Type B pancreatic cell (in vitro differentiated cells): ENCODE results near the gene CFAP299. TPM values are rescaled to one million over a fixed set of nuclear protein-coding genes. Genes with fewer than 3 reads are reported as not detected.

Experiments
- DNase-seq: peaks from one replicate; pipeline ENCODE4 v3.0.0; 2021; ENCODE audit warnings: mixed read lengths; ENCODE audit not compliant: unreplicated experiment; ENCODE audit errors: extremely low spot score
- H3K27ac Mint-ChIP-seq: 2 replicates; pipeline ENCODE4 v1.8.0; 2021; ENCODE audit warnings: mild to moderate bottlenecking, mixed read lengths
- H3K27me3 Mint-ChIP-seq: 2 replicates; pipeline ENCODE4 v1.8.0; 2021; ENCODE audit warnings: mixed read lengths
- H3K36me3 Mint-ChIP-seq: 2 replicates; pipeline ENCODE4 v1.8.0; 2021; ENCODE audit warnings: mixed read lengths
- H3K4me1 Mint-ChIP-seq: one replicate; pipeline ENCODE4 v1.8.0; 2021; ENCODE audit warnings: mixed read lengths; ENCODE audit not compliant: unreplicated experiment
- H3K4me3 Mint-ChIP-seq: 2 replicates; pipeline ENCODE4 v1.8.0; 2021; ENCODE audit warnings: mild to moderate bottlenecking, mixed read lengths
- H3K9me3 Mint-ChIP-seq: 2 replicates; pipeline ENCODE4 v1.8.0; 2021; ENCODE audit warnings: mixed read lengths
- total RNA-seq: library from RNA; stranded (reverse); gene quantifications from 2 replicates; pipeline ENCODE4 v1.2.1, GENCODE V29; 2021; ENCODE audit warnings: low replicate concordance
- TF ChIP-seq, protein P1 (sequence below): fragments of 200-600 bp; sonication (generic); conservative IDR thresholded peaks from 2 replicates; pipeline ENCODE4 v1.5.0; 2021; ENCODE audit warnings: antibody characterized with exemption, mild to moderate bottlenecking

CFAP299 gene
- total RNA-seq, 1 donor from 2014 or later: 1.1 TPM

DNA sequence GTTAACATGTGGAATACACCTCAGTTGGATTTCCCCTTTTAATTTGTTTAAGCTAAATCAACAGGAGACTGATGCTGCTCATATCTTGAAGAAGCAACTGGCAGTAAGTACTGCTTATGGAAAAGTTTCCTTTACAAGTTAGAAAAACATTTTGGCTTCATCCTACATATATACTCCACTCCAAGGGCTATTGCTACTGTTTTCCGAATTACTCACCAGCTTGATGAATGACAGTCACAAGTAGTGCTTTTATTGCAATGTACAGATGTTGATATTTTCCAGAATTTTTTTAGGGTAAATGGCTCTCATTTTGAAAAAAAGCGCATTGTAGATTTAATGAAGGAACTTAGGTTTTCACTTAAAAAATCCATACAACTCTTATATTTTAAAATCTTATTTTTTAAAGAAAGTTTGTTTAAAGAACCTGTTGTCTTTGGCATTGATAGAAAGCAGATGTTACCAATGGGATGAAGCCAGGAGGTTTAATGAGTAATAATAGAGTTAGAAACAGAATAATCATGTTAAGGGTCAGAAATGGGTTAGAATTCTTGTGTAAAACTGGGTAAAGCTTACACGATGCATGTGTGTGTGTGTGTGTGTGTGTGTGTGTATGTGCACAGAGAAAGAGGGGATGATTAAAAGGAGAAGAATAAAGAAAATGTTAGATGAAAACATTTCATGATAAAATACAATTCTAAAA is 272.9 kb downstream of the CFAP299 start:
- no peaks in the 10 kb centered on the region for H3K9me3 Mint-ChIP-seq
- H3K4me3 Mint-ChIP-seq: no peak overlapping the region
- peaks cover 5% of the 10 kb centered on the region for H3K4me1 Mint-ChIP-seq
- DNase-seq: no peak
- H3K27ac Mint-ChIP-seq: no peak overlapping the region
- no peaks in the 10 kb centered on the region for H3K36me3 Mint-ChIP-seq
- peaks cover 25% of the 10 kb centered on the region for H3K27me3 Mint-ChIP-seq
- TF ChIP-seq, protein P1, sequence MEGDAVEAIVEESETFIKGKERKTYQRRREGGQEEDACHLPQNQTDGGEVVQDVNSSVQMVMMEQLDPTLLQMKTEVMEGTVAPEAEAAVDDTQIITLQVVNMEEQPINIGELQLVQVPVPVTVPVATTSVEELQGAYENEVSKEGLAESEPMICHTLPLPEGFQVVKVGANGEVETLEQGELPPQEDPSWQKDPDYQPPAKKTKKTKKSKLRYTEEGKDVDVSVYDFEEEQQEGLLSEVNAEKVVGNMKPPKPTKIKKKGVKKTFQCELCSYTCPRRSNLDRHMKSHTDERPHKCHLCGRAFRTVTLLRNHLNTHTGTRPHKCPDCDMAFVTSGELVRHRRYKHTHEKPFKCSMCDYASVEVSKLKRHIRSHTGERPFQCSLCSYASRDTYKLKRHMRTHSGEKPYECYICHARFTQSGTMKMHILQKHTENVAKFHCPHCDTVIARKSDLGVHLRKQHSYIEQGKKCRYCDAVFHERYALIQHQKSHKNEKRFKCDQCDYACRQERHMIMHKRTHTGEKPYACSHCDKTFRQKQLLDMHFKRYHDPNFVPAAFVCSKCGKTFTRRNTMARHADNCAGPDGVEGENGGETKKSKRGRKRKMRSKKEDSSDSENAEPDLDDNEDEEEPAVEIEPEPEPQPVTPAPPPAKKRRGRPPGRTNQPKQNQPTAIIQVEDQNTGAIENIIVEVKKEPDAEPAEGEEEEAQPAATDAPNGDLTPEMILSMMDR: no peak

DNA sequence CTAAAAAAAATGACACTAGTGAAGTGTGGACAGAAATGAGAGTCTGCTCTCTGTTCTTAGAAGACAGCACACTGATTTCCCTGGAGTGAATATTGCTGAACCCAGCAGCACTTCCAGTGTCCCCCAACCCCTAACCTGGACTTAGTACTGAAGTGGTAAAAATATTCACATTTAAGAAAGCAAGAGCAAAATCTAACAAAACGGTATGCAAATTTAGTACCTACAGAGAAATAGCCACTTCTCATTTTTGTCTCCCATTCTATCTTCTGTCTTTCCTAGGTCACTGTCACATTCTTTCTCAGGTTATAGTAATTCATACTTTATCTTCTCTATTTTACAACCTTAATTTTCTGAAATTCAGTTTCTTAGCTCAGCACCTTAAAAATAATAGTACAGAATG is 274.7 kb downstream of the CFAP299 start:
- TF ChIP-seq, protein P1: no peak
- Mint-ChIP-seq H3K27ac (no peak overlapping the region), H3K27me3 (peaks cover 34% of the 10 kb centered on the region), H3K4me1 (peaks cover 5% of the 10 kb centered on the region), H3K4me3 (no peak overlapping the region), H3K36me3 (no peaks in the 10 kb centered on the region), H3K9me3 (no peaks in the 10 kb centered on the region)
- DNase-seq: no peak

DNA sequence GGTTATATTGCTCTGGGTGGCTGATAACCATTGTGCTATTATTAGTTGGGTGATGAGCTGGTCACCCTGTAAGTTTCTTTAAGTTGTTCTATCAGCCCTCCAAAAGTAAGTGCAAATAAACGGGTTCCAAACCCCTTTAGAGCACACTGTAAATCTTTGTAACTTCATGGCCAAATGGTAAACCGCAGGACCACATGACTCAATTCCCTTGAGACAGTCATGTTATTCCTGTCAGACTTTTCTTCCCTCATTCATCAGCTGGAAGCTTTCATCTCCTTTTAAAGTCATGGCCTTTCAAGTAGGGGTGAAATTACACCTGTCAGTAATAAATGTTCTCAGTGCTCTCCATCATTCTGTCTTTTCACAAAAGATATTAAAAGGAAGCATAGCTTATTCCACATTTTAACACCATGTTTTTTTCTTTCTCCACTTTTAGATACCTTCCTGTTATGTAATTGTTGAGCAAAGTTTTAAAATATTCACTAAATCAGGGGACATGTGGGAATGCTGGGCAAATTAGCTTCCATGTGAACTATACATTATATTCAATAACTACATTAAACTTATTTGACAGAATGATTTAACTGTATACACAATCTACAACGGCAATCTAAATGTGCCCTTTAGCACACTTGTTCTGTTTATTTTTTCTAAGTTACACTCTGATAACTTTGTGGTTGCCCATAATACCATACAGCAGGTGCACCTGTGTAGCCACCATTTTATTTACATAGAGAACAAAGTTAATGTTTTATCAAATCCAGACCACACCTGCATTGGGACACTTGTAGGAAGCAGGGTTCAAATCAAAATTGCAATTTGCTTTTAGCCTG is 275.5 kb downstream of the CFAP299 start:
- Mint-ChIP-seq H3K9me3 (no peaks in the 10 kb centered on the region), H3K4me1 (peaks cover 5% of the 10 kb centered on the region), H3K27ac (no peak overlapping the region), H3K4me3 (no peak overlapping the region), H3K27me3 (peaks cover 37% of the 10 kb centered on the region), H3K36me3 (no peaks in the 10 kb centered on the region)
- TF ChIP-seq, protein P1: no peak
- DNase-seq: no peak

DNA sequence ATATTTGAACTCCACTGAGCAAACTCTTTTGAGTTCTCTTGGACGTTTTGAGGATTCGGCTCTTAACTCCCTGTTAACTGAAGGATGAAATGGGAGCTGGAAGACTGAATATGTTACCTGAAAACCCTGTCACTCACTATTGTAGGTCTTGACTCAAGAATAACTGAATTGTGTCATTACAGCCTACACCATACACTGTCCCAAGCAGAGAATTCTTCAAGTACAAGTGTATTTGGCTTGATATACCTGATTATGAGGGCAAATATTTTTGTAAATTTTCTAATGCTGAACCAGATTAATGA is 276.1 kb downstream of the CFAP299 start:
- peaks cover 37% of the 10 kb centered on the region for H3K27me3 Mint-ChIP-seq
- TF ChIP-seq, protein P1: no peak
- no peak overlapping the region for H3K27ac Mint-ChIP-seq

DNA sequence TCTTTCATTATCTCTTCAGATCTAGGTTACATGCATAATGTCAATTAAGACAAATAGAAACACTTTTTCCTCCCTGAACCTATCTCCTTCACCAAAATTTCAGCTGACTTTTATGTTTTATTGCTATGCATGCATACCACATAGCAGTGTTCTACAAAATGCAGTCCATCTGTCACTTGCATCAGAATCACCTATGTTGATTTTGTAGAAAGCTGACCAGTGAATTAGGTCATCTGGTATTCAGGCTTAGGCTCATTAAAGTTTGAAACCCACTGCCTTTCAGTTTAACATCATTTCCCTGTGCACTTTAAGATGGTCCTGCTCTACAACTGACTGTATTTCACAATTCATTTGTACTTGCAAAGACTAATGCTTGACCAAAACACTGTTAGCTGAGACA is 277.9 kb downstream of the CFAP299 start:
- no peak overlapping the region for H3K27ac Mint-ChIP-seq
- H3K27me3 Mint-ChIP-seq: peaks cover 34% of the 10 kb centered on the region
- DNase-seq: no peak
- H3K4me3 Mint-ChIP-seq: no peak overlapping the region
- H3K36me3 Mint-ChIP-seq: no peaks in the 10 kb centered on the region
- peaks cover 5% of the 10 kb centered on the region for H3K4me1 Mint-ChIP-seq
- no peaks in the 10 kb centered on the region for H3K9me3 Mint-ChIP-seq
- TF ChIP-seq, protein P1: no peak

More for the DNA sequence above, 276.1 kb downstream of the CFAP299 start:
- DNase-seq: no peak
- Mint-ChIP-seq H3K4me3 (no peak overlapping the region), H3K36me3 (no peaks in the 10 kb centered on the region), H3K9me3 (no peaks in the 10 kb centered on the region), H3K4me1 (peaks cover 5% of the 10 kb centered on the region)
